A549 (cell line): ENCODE measurements around the gene PDE4D. TPM values are rescaled to one million over a fixed set of nuclear protein-coding genes. Genes with fewer than 3 reads are reported as not detected.

Experiments used
- ATAC-seq, 2 experiments: fragments of 200-7000 bp in 1 of 2; fragments of >200 bp in 1 of 2; cut with Nextera tagmentation in 1 of 2; cut with Tn5 transposase in 1 of 2; 3 replicates each; pipeline versions ENCODE4 v1.8.0 to v1.9.1; 2018 to 2020; ENCODE audit warnings: mild to moderate bottlenecking in 1 of 2, moderate library complexity in 1 of 2
- CTCF ChIA-PET: fragments of 300-600 bp; sonication (Branson Sonifier 250); formaldehyde crosslinking; extraction: SDS; loops from one replicate; lab custom pipeline; 2021; ENCODE audit warnings: antibody characterized with exemption, inconsistent platforms; lab: Yijun Ruan, JAX
- POLR2A ChIA-PET: fragments of 350-600 bp; formaldehyde crosslinking; extraction: SDS; loops from one replicate; lab custom pipeline; 2021; ENCODE audit warnings: antibody characterized with exemption, inconsistent platforms; lab: Yijun Ruan, JAX
- DNase-seq, 2 experiments: peaks; one replicate each; pipeline versions ENCODE4 v3.0.0 to v3.0.0-alpha.2; 2011 to 2016; ENCODE audit warnings: low read depth in 1 of 2, low spot score in 1 of 2
- FAIRE-seq: peaks from 2 replicates; lab custom pipeline; 2011; peaks lifted over from hg19 to GRCh38; lab: Jason Lieb, UNC
- H3K27ac ChIP-seq, 2 experiments: fragments of >200 bp; sonication (Bioruptor Twin); formaldehyde crosslinking; 3 replicates each; pipeline ENCODE4 v1.5.1; 2016 to 2017
- H3K4me1 ChIP-seq: fragments of >200 bp; sonication (Bioruptor Twin); formaldehyde crosslinking; 3 replicates; pipeline ENCODE4 v1.6.1; 2016
- H3K4me2 ChIP-seq: fragments of >200 bp; sonication (Bioruptor Twin); formaldehyde crosslinking; 3 replicates; pipeline ENCODE4 v1.6.1; 2016
- H3K4me3 ChIP-seq: fragments of >200 bp; sonication (Bioruptor Twin); formaldehyde crosslinking; 3 replicates; pipeline ENCODE4 v1.5.1; 2016
- H3K9me3 ChIP-seq: fragments of >200 bp; sonication (Bioruptor Twin); formaldehyde crosslinking; 3 replicates; pipeline ENCODE4 v1.6.1; 2016
- ATOH8 ChIP-seq: fragments of 250-450 bp; sonication (Bioruptor Pico); IDR thresholded peaks from 2 replicates; pipeline ENCODE4 v1.5.0; 2020; ENCODE audit warnings: low read depth, mild to moderate bottlenecking, moderate library complexity
- EHF ChIP-seq: fragments of 250-450 bp; sonication (Bioruptor Pico); IDR thresholded peaks from 2 replicates; pipeline ENCODE4 v1.5.0; 2020; ENCODE audit warnings: mild to moderate bottlenecking
- EHMT2 ChIP-seq: fragments of 200-600 bp; sonication (generic); IDR thresholded peaks from 2 replicates; pipeline ENCODE4 v1.6.1; 2016; ENCODE audit warnings: antibody characterized with exemption, low read depth, mild to moderate bottlenecking, moderate library complexity
- EP300 ChIP-seq, 2 experiments: fragments of >200 bp; sonication (Bioruptor Twin); formaldehyde crosslinking; IDR thresholded peaks; 2 replicates in 1 of 2; 3 replicates in 1 of 2; pipeline ENCODE4 v1.6.1; 2016 to 2017
- FOSL2 ChIP-seq, 2 experiments: fragments of 450-650 bp in 1 of 2; fragments of >200 bp in 1 of 2; sonication (Bioruptor Twin) in 1 of 2; formaldehyde crosslinking; IDR thresholded peaks; 2 replicates each; pipeline versions ENCODE4 v1.5.0 to v1.6.1; 2016 to 2020; ENCODE audit warnings: mild to moderate bottlenecking in 1 of 2, moderate library complexity in 1 of 2
- HDAC2 ChIP-seq: fragments of 200-600 bp; sonication (generic); IDR thresholded peaks from 2 replicates; pipeline ENCODE4 v1.6.1; 2016
- HOXB13 ChIP-seq: fragments of 250-450 bp; sonication (Bioruptor Pico); IDR thresholded peaks from 2 replicates; pipeline ENCODE4 v1.5.0; 2020; ENCODE audit warnings: low read depth, mild to moderate bottlenecking, moderate library complexity
- HOXB5 ChIP-seq: fragments of 250-450 bp; sonication (Bioruptor Pico); IDR thresholded peaks from 2 replicates; pipeline ENCODE4 v1.5.0; 2020; ENCODE audit warnings: mild to moderate bottlenecking, moderate library complexity
- JUNB ChIP-seq: fragments of >200 bp; sonication (Bioruptor Twin); formaldehyde crosslinking; IDR thresholded peaks from 2 replicates; pipeline ENCODE4 v1.6.1; 2016
- KDM5A ChIP-seq: fragments of 200-600 bp; sonication (generic); IDR thresholded peaks from 2 replicates; pipeline ENCODE4 v1.6.1; 2016; ENCODE audit warnings: antibody characterized with exemption, mild to moderate bottlenecking
- MAX ChIP-seq: IDR thresholded peaks from 2 replicates; pipeline ENCODE4 v1.6.1; 2012
- MYC ChIP-seq: IDR thresholded peaks from 2 replicates; pipeline ENCODE4 v1.6.1; 2012; ENCODE audit warnings: mild to moderate bottlenecking, inconsistent platforms, low read length, improper control_type of control experiment, borderline replicate concordance
- NFE2L2 ChIP-seq: fragments of 150-350 bp; conservative IDR thresholded peaks from 2 replicates; pipeline ENCODE4 v1.6.1; 2014; ENCODE audit warnings: low read length
- NPAS2 ChIP-seq: fragments of 250-450 bp; sonication (Bioruptor Pico); IDR thresholded peaks from 2 replicates; pipeline ENCODE4 v1.8.0; 2022; ENCODE audit warnings: mild to moderate bottlenecking, moderate library complexity, borderline replicate concordance
- PBX3 ChIP-seq: IDR thresholded peaks from 2 replicates; pipeline ENCODE4 v1.6.1; 2012
- RARB ChIP-seq: fragments of 250-450 bp; sonication (Bioruptor Pico); IDR thresholded peaks from 2 replicates; pipeline ENCODE4 v1.8.0; 2021; ENCODE audit warnings: mild to moderate bottlenecking, moderate library complexity
- RFX5 ChIP-seq: fragments of 450-650 bp; IDR thresholded peaks from 2 replicates; pipeline ENCODE4 v1.7.1; 2014; ENCODE audit warnings: antibody characterized with exemption, mild to moderate bottlenecking, moderate library complexity
- RNF2 ChIP-seq: fragments of 200-600 bp; sonication (generic); IDR thresholded peaks from 2 replicates; pipeline ENCODE4 v1.6.1; 2016; ENCODE audit warnings: low read depth, mild to moderate bottlenecking, antibody characterized with exemption, moderate library complexity, borderline replicate concordance
- SMC3 ChIP-seq: fragments of >200 bp; sonication (Bioruptor Twin); formaldehyde crosslinking; IDR thresholded peaks from 3 replicates; pipeline ENCODE4 v1.6.1; 2018; ENCODE audit warnings: inconsistent platforms
- SREBF2 ChIP-seq: fragments of 450-650 bp; IDR thresholded peaks from 2 replicates; pipeline ENCODE4 v1.6.1; 2014; ENCODE audit warnings: mild to moderate bottlenecking, moderate library complexity
- USF2 ChIP-seq: fragments of 450-650 bp; IDR thresholded peaks from 2 replicates; pipeline ENCODE4 v1.6.1; 2014; ENCODE audit warnings: antibody characterized with exemption
- ZC3H11A ChIP-seq: fragments of 450-650 bp; IDR thresholded peaks from 2 replicates; pipeline ENCODE4 v1.6.1; 2014; ENCODE audit warnings: antibody characterized with exemption, mild to moderate bottlenecking
- ZSCAN20 ChIP-seq: fragments of 250-450 bp; sonication (Bioruptor Pico); IDR thresholded peaks from 2 replicates; pipeline ENCODE4 v1.8.0; 2022; ENCODE audit warnings: mild to moderate bottlenecking, moderate library complexity
- WGBS: methylation state at CpG from one replicate; pipeline ENCODE4 v1.1.6; 2017; ENCODE audit errors: missing lambda C conversion rate; 5-methylcytosine and 5-hydroxymethylcytosine counted together
- polyA plus RNA-seq, 4 experiments: library from polyadenylated mRNA; depleted of rRNA in 3 of 4; stranded (reverse); fragments of >200 nt; fragmentation: RNase III in 1 of 4; extraction: RNeasy Plus Mini Kit Qiagen cat#74134 plus additional on column Dnase treatment in 1 of 4; gene quantifications; 2 replicates in 3 of 4; 3 replicates in 1 of 4; pipeline ENCODE4 v1.2.3, GENCODE V29; 2011 to 2017

Gene PDE4D
- polyA plus RNA-seq, 2 of the 4 experiments (the other 2 are of a cell fraction) = 74.0 to 213 TPM

GRCh38 chr5:59864718-59865117, 28.8 kb downstream of the PDE4D start (continued):
- no peak for TF ChIP-seq MAX
- no peak for TF ChIP-seq KDM5A
- no peak for TF ChIP-seq FOSL2 (IDR thresholded peaks at IDR 0.05)
- no peak for TF ChIP-seq FOSL2 (CRISPR knock-in tag; IDR thresholded peaks at IDR 0.05)
- no peak for TF ChIP-seq RNF2
- no peak for TF ChIP-seq NPAS2 (CRISPR knock-in tag)
- no peak for TF ChIP-seq HOXB5 (CRISPR knock-in tag)

GRCh38 chr5:59863777-59864176, 29.7 kb downstream of the PDE4D start:
- peak; percentile 54 to 64; a peak in 4 of 6 replicates for ATAC-seq
- POLR2A ChIA-PET = no interaction called here
- no peak overlapping the region for H3K27ac ChIP-seq
- TF ChIP-seq HOXB5 (CRISPR knock-in tag) (no peak), KDM5A (no peak), NFE2L2 (no peak), HOXB13 (no peak), JUNB (no peak), ATOH8 (CRISPR knock-in tag) (no peak), HDAC2 (no peak), EHF (no peak), ZSCAN20 (CRISPR knock-in tag) (no peak), EHMT2 (no peak), PBX3 (no peak), RFX5 (no peak), RARB (CRISPR knock-in tag) (no peak), ZC3H11A (no peak), EP300 (IDR thresholded peaks at IDR 0.05) (no peak), SMC3 (no peak)
- no peak overlapping the region for H3K4me3 ChIP-seq
- CTCF ChIA-PET = interaction anchor here (1.1 to 1.2 kb wide), 2 partner anchors 32 to 50 kb away, joined by 3 to 6 read pairs; no protein-coding TSS in a partner anchor
- no peak for DNase-seq
- H3K9me3 ChIP-seq = no peaks in the 10 kb centered on the region
- 55% methylated on average over 5 of the region's 5 CpGs for WGBS
- FAIRE-seq = no peak
- H3K4me2 ChIP-seq = no peak overlapping the region
- peaks cover 7% of the 10 kb centered on the region; the same call in 1 of the 3 replicates for H3K4me1 ChIP-seq

- Histone ChIP-seq H3K9me3 (no peaks in the 10 kb centered on the region), H3K27ac (no peak overlapping the region), H3K4me1 (no peaks in the 10 kb centered on the region), H3K4me2 (no peak overlapping the region), H3K4me3 (no peak overlapping the region)
- POLR2A ChIA-PET = no interaction called here
- CTCF ChIA-PET = interaction anchor here (0.6 kb wide), 1 partner anchor 73 kb away, joined by 3 read pairs; no protein-coding TSS in a partner anchor
- TF ChIP-seq FOSL2 (IDR thresholded peaks at IDR 0.05) (no peak), FOSL2 (CRISPR knock-in tag; IDR thresholded peaks at IDR 0.05) (no peak), KDM5A (no peak), SREBF2 (no peak), NPAS2 (CRISPR knock-in tag) (no peak), USF2 (no peak), HOXB13 (no peak), MYC (no peak), RFX5 (no peak)
- ATAC-seq (no peak), FAIRE-seq (no peak), DNase-seq (no peak)
- WGBS = 52% methylated on average over 5 of the region's 5 CpGs
These were observed 37.2 kb downstream of the PDE4D start for GRCh38 chr5:59856358-59856757.
